Hypothalamus (tissue), 51 donors: ENCODE data around the gene TSNAXIP1.
"Not testable (repeated sequence)": the region's sequence is repeated elsewhere in the genome, so short reads cannot be mapped to it uniquely, and the experiment has no call there.

Experiments
- DNase-seq, 51 donors: peaks; one replicate each; lab custom pipeline; 2025; lab: John Stamatoyannopoulos, UW

The TSNAXIP1 gene

DNA sequence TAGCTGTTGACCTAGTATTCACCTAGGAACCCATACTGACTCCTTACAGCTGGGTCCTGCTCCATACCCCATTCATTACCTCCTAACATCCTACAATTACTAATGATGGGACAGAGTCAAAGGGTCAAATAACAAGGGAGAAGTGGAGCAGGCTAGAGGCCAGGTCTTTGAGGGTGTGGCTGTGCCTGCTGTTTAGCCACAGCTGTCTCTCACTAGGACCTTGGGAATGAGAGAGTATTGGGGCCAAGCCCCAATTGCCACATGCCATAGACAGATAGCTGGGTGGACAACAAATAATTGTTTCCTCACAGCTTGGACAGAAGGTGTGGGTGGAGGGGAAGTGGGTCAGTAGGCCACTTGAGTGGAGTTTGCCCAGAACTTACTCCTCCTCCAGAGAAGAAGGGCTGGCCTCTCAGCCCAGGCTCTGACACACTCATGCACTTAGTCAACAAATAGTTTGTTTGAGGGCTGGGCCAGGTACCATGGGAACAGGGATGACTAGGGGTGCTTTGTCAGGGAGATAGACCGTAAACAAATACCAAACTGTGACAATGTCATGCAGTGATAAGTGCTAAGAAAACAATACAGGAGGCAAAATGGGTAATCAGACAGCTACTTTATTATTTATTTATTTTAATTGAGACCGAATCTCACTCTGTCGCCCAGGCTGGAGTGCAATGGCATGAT is 51.0 kb downstream of the TSNAXIP1 start:
- peak in 15 of 51 donors; percentile 2 to 64 (median 23) for DNase-seq

DNA sequence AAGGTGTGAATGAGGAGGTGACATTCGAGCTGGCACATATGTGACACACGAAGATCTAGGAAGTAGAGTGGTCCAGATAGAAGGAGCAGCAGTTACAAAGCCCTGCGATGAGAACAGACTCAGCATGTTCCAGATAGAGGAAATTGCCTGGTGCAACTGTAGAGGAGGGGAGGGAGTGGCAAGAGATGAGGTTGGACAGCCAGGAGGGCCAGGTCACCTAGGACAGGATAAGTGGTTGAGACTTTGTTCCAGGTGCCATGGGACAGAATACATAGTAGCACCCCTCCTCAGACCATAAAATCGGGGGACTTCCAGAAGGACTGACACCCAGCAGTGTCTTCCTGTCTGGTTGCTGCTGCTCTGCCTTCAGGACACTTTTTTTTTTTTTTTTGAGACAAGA is 51.8 kb downstream of the TSNAXIP1 start:
- no peak for DNase-seq

DNA sequence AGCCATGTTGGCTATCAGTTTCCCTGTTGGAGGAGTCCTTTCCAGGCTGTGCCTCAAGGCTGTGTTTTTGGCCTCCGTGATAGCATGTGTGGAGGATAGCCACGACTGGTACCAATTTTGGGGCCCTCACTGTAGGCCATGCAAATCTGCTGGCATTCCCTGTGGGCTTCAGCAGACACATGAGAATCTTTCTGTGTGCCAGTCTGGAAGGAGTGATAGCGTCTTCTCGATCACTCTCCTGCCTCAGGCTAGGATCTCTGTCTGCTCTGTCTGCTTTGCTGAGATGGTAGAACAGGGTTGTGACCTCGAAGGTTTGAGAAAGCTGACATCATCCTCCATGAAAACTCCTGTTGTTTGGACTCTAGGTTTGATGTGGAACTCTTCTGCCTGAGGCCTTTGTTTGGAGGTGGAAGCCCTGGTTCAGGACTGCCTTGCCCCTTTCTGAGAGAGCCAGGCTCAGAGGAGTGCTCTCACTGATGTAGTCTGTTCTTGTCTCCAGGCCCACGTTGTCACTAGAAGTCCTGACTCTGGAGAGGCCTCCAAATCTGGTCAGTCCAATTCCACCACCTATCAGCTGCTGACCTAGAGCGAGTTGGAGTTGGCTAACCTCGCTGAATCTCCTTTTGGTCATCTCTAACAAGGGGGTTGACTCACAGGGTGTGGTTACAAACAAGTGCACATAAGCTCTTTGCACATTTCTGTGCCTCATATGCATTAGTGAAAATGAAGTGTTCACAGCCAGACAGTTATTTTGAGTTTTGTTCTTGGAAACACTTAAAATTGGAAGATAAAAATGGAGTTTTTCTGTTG is 54.1 kb downstream of the TSNAXIP1 start:
- no peak for DNase-seq

DNA sequence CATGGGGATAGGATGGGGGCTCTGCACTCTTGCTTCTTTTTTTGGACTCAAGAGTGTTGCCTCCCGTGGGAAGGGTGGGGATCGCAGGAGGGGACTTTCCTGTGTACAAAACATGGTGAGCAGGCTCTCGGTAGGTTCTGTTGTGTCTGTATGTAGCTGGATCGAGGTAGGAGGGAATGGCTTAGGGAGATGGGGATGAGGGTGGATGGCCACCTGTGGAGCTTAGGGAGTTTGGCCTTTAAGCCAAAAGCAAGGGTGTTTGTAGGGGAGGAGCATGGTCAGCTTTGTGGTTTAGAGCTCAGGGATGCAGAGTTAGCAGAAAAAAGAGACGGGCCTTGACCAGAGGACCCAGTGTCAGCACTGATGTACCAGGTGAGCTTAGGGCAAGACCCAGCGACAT is 55.2 kb downstream of the TSNAXIP1 start:
- DNase-seq: no peak

DNA sequence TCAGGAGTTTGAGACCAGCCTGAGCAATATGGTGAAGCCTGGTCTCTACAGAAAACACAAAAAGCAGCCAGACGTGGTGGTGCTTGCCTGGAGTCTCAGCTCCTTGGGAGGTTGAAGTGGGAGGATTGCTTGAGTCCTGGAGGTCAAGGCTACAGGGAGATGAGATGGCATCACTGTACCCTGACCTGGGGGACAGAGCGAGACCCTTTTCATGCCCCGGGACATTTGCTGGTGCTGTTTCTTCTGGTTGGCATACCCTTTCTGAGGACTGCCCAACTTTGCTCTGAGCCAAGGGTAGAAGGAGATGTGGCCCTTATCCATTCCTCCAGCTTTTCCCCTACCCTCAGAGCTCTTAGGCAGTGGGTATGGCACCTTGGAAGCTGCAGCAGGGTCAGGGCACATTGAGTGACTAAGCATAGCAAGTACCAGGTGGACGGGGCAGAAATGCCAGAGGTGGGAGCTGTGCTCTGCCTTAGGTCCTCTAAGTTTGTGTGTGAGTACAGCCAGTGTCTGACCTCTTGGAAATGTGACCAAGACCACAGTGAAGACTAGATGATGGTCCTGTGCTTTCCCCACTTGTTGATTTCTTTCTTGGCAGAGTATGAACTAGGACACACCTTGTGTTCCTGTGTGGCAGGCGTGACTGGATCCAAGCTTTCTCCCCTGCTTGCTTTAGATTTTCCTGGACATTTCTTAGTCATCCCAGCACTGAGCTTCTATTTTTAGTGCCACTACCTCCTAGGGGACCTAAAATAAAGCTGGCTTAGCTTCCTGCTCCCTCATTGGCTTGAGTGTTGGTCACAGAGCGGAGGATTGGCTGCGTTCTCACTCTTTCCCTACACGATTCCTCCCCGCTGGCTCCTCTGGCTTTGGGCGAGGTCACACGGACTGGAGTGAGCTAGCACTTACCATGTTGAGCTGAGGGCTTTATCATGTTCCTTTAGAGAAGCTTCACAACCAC is 56.2 kb downstream of the TSNAXIP1 start:
- DNase-seq: peak in 15 of 51 donors; percentile 1 to 65 (median 15)

DNA sequence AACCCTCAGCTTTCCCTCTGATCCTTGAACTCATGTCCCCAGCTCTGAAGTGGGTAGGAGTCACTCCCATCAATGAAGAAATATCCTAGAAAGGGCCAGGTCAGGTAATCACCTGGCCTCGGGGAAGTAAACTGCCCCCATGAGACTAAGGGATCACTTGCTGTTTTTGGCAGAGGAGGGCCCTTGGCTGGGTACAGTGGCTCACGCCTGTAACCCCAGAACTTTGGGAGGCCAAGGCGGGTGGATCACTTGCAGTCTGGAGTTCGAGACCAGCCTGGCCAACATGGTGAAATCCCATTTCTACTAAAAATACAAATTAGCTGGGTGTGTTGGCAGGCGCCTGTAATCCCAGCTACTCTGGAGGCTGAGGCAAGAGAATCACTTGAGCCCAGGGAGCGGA is 57.4 kb downstream of the TSNAXIP1 start:
- not testable (repeated sequence) for DNase-seq

DNA sequence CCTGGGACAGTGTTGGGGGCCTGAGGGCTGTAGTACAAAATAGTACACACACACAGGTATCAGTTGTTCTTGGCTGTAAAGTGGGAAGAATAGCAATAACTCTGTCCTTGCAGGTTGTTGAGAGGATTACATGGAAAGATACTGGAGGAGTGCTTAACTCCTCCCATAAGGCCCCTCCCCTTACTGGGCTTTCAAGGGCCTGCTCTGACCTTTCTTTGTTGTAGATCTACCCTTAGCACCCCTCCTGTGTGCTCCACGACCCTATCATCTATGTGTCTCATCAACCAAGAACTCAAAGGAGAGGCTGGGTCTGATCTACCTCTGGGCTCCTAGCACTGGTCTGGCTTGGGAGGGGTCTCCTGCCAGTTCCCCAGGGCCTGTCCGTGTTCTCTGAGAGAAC is 57.9 kb downstream of the TSNAXIP1 start:
- DNase-seq: no peak

DNA sequence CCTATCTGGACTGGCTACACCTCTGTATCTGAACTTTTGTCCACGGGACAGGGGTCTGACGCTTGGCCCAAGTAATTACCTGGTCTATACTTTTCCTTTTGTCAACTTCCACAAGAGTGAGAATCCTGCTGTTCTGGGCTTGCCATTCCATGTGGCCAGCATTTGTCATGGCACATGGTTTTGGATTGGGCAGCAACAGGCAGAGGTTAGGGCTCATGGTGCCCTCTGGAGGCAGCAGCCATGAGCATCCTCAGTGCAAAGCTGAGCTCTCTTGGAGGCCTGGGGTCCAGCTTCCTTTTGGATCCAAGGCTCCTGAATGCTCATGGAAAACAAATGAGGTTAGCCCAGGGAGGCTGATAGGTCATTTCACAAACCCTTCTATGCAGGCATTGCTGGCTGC is 58.6 kb downstream of the TSNAXIP1 start:
- no peak for DNase-seq

DNA sequence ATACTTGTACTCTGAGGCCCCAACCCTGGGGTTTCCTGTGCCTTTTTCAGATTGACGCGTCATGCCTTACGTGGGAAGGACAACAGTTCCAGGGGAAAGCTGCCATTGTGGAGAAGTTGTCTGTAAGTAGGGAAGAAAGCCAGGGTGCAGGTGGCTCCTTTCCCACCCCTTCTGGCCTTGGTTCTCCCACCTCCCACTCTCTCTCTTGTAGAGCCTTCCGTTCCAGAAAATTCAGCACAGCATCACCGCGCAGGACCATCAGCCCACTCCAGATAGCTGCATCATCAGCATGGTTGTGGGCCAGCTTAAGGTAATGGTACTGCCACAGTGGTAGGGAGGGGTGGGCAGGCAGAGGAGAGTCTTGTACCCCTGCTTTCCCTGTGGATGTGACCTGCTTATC is 61.6 kb downstream of the TSNAXIP1 start:
- peak in 1 of 51 donors; percentile 47 for DNase-seq

DNA sequence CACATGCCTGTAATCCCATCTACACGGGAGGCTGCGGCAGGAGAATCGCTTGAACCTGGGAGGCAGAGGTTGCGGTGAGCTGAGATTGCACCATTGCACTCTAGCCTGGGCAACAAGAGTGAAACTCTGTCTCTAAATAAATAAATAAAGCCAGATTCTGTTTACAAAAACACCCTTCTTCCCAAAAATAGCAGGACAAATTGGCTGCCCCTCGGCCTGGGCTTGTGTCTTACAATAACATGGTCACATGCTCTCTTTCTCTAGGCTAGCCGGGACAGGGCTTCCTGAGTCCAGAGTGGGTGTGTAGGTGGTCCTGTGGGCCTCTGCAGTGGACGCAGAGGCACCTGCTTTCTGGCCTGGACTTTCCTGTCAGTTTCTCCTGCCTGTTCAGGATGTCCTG is 63.0 kb downstream of the TSNAXIP1 start:
- DNase-seq: peak in 1 of 51 donors; percentile 11

DNA sequence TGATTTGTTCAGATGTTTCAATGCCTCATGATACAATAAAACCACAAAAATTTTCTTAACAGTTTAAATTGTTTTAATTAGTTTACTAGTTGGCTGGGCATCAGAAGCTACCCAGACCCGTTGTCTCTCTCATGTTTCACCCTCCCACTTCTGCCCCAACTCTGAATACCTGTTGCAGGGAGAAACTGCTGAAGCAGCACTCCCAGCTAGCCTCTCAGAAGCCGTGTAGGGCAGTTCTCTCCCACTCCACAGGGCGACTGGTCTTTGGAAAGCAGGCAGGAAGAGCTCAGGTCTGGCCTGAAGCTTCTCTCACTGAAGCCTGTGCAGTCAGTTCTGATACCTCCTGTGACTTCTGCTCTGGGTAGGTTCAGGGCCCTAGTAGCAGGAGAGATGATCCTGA is 64.6 kb downstream of the TSNAXIP1 start:
- DNase-seq: no peak

DNA sequence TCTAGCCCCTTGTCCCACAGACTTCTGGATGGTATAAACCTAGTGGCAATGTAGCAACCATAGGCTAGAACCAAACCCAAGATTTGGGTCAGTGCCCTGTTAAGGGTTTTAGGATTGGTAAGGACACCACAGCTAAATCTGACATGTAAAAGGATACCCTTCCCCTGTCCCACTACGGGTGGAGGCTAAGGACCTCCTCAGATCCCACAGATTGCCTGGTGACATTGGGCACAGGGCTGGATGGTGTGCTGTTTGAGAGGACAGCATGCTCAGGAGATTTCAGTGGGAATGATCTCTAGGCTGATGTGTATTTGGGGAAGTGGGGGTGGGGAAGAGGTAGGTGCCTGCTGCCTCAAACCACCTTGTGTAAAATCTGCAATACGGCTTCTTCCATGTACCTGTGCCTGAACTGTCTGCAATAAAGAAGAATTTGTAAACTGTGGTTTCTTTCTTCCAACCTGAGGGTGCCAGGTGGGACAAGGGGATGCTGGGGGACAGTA is 65.5 kb downstream of the TSNAXIP1 start:
- DNase-seq: peak in 1 of 51 donors; percentile 55

DNA sequence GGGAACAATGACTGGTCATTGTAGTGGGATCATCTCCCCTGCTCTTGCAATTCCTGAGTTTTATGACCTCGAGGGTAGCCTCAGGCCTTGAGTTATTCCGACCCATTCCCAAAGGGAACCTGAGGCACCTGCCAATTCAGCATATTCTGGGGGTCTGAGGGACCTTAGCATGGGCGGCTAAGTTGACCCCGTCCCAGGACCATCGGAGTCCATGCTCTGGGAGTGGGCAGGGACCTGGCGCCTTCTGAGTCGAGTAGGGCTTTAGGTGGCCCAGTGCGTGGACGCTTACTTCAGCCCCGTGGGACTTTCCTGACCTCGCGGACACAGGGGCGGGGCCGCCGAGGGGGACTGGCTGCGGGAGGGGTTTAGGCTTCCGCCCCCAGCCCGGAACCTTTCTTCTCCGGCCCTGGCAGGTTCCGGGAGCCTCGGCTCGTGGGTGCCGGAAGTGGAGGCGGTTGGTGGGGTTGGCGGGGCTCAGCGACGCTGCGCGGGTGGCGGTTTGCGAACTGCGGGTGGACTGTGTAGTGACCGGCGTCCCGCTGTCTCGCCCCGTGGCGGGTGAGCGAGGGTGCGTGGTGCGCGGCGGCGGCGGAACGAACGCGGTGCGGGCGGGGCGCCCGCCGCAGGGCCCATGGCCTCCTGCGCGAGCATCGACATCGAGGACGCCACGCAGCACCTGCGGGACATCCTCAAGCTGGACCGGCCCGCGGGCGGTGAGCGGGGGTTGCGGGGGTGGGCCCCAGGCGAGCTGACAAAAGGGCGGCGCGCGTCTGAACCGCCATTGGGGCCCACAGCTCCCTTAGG is 66.1 kb downstream of the TSNAXIP1 start, which contains the start of gene EDC4:
EDC4 (plus strand) TSS at position 422 of the 804 bp plus-strand sequence; CDS start at position 632, 210 bp downstream.
- DNase-seq: peak; percentile 12 to 84 (median 64)

DNA sequence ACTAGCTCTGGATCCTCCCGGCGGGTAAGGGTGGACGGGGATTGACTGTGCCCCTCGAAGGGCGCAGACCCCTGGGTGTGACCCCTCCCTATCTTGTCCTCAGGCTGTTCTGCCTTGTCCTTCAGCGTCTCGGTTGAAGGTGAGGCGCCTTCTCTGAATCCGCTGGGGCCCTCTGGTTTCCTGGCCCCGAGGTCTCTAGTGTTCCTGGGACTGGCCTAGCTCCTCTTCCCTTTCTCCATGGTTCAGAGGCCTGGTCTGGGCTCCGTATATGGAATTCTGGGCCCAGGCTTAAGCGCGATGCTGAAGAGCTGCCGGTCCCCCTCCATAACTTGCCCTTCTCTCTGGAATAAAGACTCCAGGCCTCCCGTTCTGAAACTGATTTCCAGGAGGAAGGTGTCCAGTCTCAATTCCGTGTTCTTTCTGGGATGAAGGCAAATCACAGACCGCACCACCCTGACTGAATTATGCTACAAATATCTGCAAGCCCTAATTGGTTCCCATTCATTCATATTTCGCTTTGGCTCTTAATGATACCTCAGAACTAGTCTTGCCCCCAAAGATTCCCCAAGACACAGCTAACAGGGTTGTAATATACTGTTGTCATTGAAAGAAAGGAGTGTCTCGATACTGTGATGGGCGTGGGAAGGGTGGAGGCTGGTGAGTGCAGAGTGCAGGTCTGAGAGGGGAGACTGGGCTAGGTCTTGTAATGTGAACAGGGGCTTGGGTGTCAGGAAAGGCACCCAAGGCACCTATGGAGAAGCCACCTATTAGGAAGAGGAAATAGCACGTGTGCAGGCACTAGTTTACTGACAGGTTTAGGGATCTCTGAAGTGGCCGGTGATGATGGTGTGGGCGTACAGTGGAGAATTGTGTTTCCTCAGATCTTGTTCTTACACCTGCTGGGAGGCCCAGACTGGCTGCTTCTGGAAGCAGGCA is 67.0 kb downstream of the TSNAXIP1 start:
- peak in 1 of 51 donors; percentile 42 for DNase-seq

DNA sequence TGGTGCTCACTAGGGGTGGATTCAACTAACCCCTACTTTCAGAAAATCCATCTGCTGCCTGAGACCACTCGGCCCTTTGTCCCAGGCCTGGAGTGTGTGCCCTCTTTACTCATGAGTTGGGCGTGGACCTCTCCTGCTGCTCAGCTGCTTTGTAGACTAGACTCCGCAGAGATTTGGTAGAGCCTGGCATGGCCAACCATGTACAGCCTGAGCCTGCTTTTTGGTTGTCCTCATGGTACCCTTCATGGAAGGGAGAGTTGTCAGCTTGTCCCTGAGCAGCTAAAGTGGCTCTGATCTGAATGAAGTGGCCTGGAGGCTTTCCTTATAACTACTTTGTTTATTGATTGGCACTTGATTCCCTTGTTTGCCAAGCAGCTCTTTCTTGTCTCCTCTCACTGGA is 67.7 kb downstream of the TSNAXIP1 start:
- DNase-seq: no peak

DNA sequence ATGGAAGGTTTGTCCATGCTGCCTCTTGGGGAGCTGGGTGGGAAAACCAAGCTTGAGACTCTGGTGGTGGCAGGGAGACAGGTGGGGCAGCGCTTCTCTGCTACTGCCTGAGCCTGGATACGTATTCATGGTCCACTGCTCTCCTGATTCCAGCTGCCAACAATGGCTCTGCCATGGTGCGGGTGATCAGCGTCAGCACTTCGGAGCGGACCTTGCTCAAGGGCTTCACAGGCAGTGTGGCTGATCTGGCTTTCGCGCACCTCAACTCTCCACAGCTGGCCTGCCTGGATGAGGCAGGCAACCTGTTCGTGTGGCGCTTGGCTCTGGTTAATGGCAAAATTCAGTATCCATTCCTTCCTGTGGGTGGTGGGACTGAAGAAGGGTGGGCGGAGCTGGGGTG is 70.4 kb downstream of the TSNAXIP1 start:
- DNase-seq: no peak
